Testis (tissue), 3 donors: ENCODE results near the gene RAMP3. TPM values are rescaled to one million over a fixed set of nuclear protein-coding genes. Genes with fewer than 3 reads are reported as not detected.

Source experiments
- DNase-seq: peaks from one replicate; pipeline ENCODE4 v3.0.0-alpha.2; 2019
- H3K27ac ChIP-seq, 2 donors: fragments of 200-600 bp; sonication (generic); one replicate each; pipeline ENCODE4 v1.5.1; 2019
- H3K27me3 ChIP-seq: fragments of 200-600 bp; sonication (generic); one replicate; pipeline ENCODE4 v1.5.1; 2019
- H3K36me3 ChIP-seq: fragments of 200-600 bp; sonication (generic); one replicate; pipeline ENCODE4 v1.5.1; 2017; ENCODE audit warnings: low read depth; ENCODE audit errors: missing control alignments
- H3K4me1 ChIP-seq: fragments of 200-600 bp; sonication (generic); one replicate; pipeline ENCODE4 v1.5.1; 2019
- H3K4me3 ChIP-seq, 2 donors: fragments of 200-600 bp; sonication (generic); one replicate each; pipeline ENCODE4 v1.5.1; 2017 to 2019
- H3K9me3 ChIP-seq: fragments of 200-600 bp; sonication (generic); one replicate; pipeline ENCODE4 v1.5.1; 2017
- POLR2A ChIP-seq: fragments of 450-650 bp; IDR thresholded peaks from one replicate; pipeline ENCODE4 v1.6.1; 2017; ENCODE audit warnings: antibody characterized with exemption, mild to moderate bottlenecking, moderate library complexity
- WGBS, 2 donors: methylation state at CpG; one replicate each; pipeline ENCODE4 v1.1.5; 2018; 5-methylcytosine and 5-hydroxymethylcytosine counted together
- intact Hi-C: fragments of 100-400 bp; cut with DNase I; formaldehyde crosslinking; loops from one replicate; pipeline ENCODE4 v1.15.1; 2023; ENCODE audit warnings: low total_unique reads
- polyA plus RNA-seq: library from polyadenylated mRNA; stranded (reverse); fragments of 350-450 nt; fragmentation: Illumina TruSeq; extraction: RNeasy Lipid Tissue Mini Kit (QIAGEN cat#74804); gene quantifications from one replicate; pipeline ENCODE4 v1.2.3, GENCODE V29; 2014; ENCODE audit warnings: low read depth, low replicate concordance; ENCODE audit not compliant: insufficient read depth
- total RNA-seq, 2 donors: library from RNA; depleted of rRNA; stranded (reverse); fragments of >200 nt; gene quantifications; one replicate each; pipeline ENCODE4 v1.2.3, GENCODE V29; 2016
- TF ChIP-seq, protein P1 (sequence below), 3 experiments: fragments of 450-650 bp in 2 of 3; fragments of 200-600 bp in 1 of 3; sonication (generic) in 1 of 3; IDR thresholded peaks; one replicate each; pipeline ENCODE4 v1.5.1; 2016 to 2019; ENCODE audit warnings: antibody characterized with exemption in 3 of 3, mild to moderate bottlenecking in 2 of 3, moderate library complexity in 1 of 3

The RAMP3 gene
- total and polyA plus RNA-seq, 3 donors from 2014 or later: 9.1 to 23.8 (median 17.0) TPM

DNA sequence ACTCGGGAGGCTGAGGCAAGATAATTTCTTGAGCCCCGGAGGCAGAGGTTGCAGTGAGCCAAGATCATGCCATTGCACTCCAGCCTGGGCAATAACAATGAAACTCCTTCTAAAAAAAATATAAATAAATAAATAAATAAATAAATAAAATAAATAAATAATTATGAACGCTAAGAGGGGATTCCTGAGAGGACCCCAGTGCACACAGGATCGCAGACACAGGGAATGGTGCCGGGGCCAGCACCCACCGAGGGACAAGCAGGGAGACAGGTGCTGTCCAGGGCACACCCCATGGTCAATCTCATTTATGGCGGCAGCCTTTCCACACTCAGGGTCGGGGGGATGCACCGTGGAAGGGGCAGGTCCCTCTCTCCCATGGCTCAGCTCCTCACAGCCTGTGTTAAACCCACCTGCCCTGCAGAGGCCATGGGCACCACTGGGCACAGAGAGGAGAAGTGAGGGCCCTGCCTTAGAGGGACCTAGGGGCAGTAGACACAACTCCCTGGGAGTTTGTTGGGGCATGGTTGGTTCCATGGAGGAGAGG lies 2.2 kb upstream of the RAMP3 start:
- Histone ChIP-seq H3K4me1 (peaks cover 3% of the 10 kb centered on the region), H3K36me3 (no peaks in the 10 kb centered on the region), H3K9me3 (no peaks in the 10 kb centered on the region), H3K27me3 (no peaks in the 10 kb centered on the region), H3K4me3 (no peak overlapping the region), H3K27ac (no peak overlapping the region)
- DNase-seq: no peak
- intact Hi-C loops: loop anchor here (5.0 kb wide), 1 partner anchor 102 kb away; no protein-coding TSS in a partner anchor
- no peak for TF ChIP-seq POLR2A
- TF ChIP-seq, protein P1, sequence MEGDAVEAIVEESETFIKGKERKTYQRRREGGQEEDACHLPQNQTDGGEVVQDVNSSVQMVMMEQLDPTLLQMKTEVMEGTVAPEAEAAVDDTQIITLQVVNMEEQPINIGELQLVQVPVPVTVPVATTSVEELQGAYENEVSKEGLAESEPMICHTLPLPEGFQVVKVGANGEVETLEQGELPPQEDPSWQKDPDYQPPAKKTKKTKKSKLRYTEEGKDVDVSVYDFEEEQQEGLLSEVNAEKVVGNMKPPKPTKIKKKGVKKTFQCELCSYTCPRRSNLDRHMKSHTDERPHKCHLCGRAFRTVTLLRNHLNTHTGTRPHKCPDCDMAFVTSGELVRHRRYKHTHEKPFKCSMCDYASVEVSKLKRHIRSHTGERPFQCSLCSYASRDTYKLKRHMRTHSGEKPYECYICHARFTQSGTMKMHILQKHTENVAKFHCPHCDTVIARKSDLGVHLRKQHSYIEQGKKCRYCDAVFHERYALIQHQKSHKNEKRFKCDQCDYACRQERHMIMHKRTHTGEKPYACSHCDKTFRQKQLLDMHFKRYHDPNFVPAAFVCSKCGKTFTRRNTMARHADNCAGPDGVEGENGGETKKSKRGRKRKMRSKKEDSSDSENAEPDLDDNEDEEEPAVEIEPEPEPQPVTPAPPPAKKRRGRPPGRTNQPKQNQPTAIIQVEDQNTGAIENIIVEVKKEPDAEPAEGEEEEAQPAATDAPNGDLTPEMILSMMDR (IDR thresholded peaks at IDR 0.05): no peak
- WGBS, 2 donors: 93 to 95% methylated on average over 9 of the region's 9 CpGs

DNA sequence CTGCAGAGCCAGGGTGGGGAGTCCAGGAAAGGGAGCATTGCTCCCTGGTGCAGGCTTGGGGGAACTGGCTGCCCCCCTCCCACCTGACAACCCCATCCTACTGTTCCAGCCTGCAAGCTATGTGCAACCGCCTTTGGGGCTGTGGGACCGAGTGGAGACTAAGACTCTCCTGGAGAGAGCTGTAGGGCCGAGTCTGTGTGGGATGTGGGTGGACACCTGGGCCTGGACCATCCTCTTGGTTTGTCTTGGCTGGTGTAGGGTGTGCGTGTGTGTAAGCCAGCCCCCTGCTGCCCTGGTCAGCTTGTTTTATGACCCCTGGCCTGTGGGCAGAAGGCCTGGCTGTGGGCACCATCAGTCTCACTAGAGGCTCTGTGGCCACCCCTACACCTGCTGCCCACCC lies 1.6 kb upstream of the RAMP3 start:
- intact Hi-C loops: loop anchor here (5.0 kb wide), 1 partner anchor 101 kb away; no protein-coding TSS in a partner anchor
- Histone ChIP-seq H3K4me1 (peaks cover 3% of the 10 kb centered on the region), H3K27ac (no peak overlapping the region), H3K27me3 (no peaks in the 10 kb centered on the region), H3K4me3 (no peak overlapping the region), H3K36me3 (no peaks in the 10 kb centered on the region), H3K9me3 (no peaks in the 10 kb centered on the region)
- WGBS, 2 donors: 79 to 80% methylated on average over 3 to 4 of the region's 4 CpGs
- DNase-seq: no peak
- TF ChIP-seq, protein P1 (IDR thresholded peaks at IDR 0.05): no peak
- TF ChIP-seq POLR2A: no peak

DNA sequence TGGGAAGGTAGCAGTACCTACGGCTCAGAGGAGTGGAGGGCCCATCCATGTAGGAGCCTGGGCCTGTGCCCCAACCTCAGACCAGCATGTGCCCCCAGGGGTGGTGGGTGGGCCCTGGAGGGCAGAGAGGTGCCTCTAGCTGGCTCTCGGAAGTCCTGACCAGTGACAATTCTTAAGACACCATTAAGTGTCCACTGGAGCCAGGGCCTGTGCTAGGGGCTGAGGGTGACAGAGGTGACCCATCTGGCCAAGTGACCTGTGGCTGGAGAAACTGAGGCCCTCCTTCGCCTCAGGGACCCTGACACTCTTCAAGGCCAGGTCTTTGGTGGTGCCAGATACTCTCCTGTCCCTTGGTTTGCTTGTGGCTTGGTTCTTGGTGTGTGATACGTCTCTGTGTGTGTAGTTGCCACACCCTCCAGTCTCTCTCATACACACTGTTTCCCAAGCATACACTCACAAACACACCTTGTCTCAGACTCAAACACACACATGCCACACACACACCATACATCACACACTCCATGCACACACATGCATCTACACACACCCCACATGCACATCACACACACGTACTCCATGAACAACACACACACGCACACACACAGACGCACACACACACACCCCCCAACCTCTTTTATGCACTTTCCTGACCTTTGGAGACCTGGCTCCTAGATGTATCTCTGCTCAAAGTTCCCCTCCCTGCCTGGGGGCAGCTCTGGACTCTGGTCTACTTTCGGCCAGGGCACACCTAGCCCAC lies 897 bp upstream of the RAMP3 start:
- H3K4me3 ChIP-seq: no peak overlapping the region
- intact Hi-C loops: loop anchor here (5.0 kb wide), 1 partner anchor 101 kb away; no protein-coding TSS in a partner anchor

DNA sequence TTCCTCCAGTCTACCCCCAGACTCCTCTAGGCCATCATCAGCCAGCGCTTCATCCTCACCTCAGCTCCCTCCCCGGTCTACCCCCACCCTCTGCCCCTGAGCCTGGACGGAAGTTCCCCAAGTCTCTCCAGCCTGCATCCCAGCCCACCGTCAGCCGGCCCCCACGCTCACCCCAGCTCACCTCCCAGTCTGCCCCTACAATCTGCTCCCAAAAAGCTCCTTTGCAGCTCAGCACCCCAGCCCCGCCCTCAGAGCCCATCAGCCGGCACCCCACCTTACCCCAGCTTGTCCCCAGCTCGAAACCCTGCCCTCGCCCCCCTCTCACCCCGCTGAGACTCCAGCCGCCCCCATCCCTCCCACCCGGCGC lies 322 bp upstream of the RAMP3 start:
- no peaks in the 10 kb centered on the region for H3K9me3 ChIP-seq
- no peaks in the 10 kb centered on the region for H3K36me3 ChIP-seq
- H3K27me3 ChIP-seq: no peaks in the 10 kb centered on the region
- TF ChIP-seq, protein P1 (IDR thresholded peaks at IDR 0.05): no peak
- 8 to 9% methylated on average over 13 to 14 of the region's 14 CpGs for WGBS, 2 donors
- H3K4me3 ChIP-seq: peak overlapping the region; percentile 42 to 60
- H3K4me1 ChIP-seq: peaks cover 3% of the 10 kb centered on the region
- no peak overlapping the region for H3K27ac ChIP-seq
- intact Hi-C loops: loop anchor here (5.0 kb wide), 1 partner anchor 100 kb away; no protein-coding TSS in a partner anchor
- DNase-seq: no peak

More for the DNA sequence above, 897 bp upstream of the RAMP3 start:
- Histone ChIP-seq H3K27me3 (no peaks in the 10 kb centered on the region), H3K36me3 (no peaks in the 10 kb centered on the region), H3K4me1 (peaks cover 3% of the 10 kb centered on the region), H3K27ac (no peak overlapping the region), H3K9me3 (no peaks in the 10 kb centered on the region)
- DNase-seq: no peak
- 82 to 84% methylated on average over 7 to 8 of the region's 8 CpGs for WGBS, 2 donors
- TF ChIP-seq, protein P1 (IDR thresholded peaks at IDR 0.05): no peak
- TF ChIP-seq POLR2A: no peak
